HG03469 (cell line): ENCODE data around the gene DNMBP.

Experiments used
- ATAC-seq: cut with Tn5 transposase; IDR thresholded peaks from one replicate; pipeline ENCODE4 v1.9.1; 2021; ENCODE audit warnings: mild to moderate bottlenecking, moderate library complexity, moderate number of reproducible peaks; ENCODE audit not compliant: unreplicated experiment

DNMBP gene, protein sequence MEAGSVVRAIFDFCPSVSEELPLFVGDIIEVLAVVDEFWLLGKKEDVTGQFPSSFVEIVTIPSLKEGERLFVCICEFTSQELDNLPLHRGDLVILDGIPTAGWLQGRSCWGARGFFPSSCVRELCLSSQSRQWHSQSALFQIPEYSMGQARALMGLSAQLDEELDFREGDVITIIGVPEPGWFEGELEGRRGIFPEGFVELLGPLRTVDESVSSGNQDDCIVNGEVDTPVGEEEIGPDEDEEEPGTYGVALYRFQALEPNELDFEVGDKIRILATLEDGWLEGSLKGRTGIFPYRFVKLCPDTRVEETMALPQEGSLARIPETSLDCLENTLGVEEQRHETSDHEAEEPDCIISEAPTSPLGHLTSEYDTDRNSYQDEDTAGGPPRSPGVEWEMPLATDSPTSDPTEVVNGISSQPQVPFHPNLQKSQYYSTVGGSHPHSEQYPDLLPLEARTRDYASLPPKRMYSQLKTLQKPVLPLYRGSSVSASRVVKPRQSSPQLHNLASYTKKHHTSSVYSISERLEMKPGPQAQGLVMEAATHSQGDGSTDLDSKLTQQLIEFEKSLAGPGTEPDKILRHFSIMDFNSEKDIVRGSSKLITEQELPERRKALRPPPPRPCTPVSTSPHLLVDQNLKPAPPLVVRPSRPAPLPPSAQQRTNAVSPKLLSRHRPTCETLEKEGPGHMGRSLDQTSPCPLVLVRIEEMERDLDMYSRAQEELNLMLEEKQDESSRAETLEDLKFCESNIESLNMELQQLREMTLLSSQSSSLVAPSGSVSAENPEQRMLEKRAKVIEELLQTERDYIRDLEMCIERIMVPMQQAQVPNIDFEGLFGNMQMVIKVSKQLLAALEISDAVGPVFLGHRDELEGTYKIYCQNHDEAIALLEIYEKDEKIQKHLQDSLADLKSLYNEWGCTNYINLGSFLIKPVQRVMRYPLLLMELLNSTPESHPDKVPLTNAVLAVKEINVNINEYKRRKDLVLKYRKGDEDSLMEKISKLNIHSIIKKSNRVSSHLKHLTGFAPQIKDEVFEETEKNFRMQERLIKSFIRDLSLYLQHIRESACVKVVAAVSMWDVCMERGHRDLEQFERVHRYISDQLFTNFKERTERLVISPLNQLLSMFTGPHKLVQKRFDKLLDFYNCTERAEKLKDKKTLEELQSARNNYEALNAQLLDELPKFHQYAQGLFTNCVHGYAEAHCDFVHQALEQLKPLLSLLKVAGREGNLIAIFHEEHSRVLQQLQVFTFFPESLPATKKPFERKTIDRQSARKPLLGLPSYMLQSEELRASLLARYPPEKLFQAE (N-terminal part only)

GRCh38 chr10:100009793-100010676 lies at the start of gene DNMBP:
Gene DNMBP (minus strand): TSS chr10:100009947. CDS start chr10:99972124, 37,823 bp downstream.
- ATAC-seq: peak; percentile 40

GRCh38 chr10:100057948-100058347 lies 48.2 kb upstream of the DNMBP start:
- ATAC-seq: no peak

- no peak for ATAC-seq
These were observed 44.1 kb upstream of the DNMBP start for GRCh38 chr10:100053686-100054460.

DNA sequence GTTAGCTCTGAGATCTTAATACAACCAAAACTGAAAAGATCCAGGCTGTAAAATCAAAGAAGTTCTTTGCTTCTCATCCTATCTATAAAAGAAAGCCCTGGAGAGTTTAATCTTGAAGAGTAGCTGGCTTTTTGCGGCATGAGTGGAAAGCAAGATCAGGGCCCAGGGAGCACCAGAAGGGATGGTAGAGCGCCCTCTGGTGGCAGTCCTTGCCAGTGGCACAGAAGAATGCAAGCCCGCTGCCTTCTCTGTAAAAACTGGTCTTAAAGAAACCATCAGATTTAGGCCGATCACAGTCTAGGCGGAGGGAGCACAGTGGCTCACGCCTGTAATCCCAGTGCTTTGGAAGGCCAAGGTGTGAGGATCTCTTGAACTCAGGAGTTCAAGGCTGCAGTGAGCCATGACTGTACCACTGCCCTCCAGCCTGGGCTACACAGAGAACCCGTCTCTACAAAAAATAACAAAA lies 36.3 kb upstream of the DNMBP start:
- ATAC-seq: no peak

GRCh38 chr10:100045592-100045991 lies 35.8 kb upstream of the DNMBP start:
- ATAC-seq: no peak

GRCh38 chr10:100043796-100044195 lies 34.0 kb upstream of the DNMBP start:
- ATAC-seq: no peak

DNA sequence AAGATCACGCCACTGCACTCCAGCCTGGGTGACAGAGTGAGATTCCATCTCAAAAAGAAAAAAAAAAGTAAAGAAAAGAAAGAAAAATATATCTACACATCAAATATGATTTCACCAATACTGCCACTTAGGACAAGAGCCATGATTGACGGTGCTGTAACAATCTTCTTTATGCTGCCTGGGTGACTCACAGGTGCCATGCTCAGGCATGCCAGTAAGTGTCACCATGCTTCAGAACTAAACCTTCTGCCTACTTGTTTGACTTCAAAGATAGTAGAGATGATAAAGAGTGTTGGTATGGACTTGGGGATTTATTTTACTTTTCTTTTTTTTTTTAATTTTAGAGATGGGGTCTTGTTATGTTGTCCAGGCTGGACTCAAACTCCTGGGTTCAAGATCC lies 33.6 kb upstream of the DNMBP start:
- ATAC-seq: no peak

DNA sequence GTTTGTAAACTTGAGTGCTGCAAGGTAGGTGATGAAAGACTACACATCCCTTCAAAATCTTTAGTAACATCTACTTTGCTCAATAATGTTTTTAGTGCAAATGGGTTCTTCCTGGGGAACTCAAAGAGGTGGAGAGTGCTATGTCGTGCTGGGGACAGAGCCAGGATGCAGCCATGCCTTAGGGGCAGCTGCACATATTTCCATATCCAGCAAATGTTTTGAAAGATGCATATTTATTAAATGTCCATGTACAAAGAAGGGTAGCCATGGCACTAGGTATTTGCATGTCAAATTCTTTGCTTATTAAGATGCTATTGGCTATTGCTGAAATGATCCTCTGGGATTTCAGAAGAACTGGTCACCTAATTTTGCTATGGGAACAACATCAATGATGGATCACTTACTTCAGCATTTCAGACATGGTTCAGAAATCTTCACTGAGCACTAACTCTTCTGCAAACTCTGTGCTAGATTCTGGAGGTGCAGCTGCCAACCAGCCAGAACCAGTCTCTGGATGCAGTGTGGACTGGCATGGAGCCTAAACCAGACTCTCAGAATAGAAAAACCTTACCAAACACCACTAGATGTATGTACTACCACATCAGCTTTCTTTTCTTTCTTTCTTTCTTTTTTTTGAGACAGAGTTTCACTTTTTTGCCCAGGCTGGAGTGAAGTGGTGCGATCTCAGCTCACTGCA lies 31.7 kb upstream of the DNMBP start:
- no peak for ATAC-seq

- ATAC-seq: no peak
These were observed 28.9 kb upstream of the DNMBP start for GRCh38 chr10:100038561-100039071.

DNA sequence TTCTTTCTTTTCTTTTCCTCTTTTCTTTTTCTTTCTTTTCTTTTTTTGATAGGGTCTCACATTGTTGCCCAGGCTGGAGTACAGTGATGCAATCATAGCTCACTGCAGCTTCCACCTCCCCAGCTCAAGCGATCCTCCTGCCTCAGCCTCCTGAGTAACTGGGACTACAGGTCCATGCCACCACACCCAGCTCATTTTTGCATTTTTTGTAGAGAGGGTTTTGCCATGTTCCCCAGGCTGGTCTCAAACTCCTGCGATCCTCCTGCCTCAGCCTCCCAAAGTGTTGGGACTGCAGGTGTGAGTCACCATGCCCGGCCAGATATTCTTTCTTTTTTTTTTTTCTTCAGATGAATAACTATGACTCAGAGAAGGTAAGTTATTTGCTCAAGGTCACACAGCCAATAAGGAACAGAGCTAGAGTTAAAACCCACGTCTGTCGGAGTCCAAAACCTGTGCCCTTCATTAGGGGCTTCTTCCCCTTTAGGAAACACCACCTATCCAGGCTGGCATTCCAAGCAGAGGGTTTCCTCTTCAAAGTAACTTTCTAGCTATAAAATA lies 28.1 kb upstream of the DNMBP start:
- no peak for ATAC-seq

DNA sequence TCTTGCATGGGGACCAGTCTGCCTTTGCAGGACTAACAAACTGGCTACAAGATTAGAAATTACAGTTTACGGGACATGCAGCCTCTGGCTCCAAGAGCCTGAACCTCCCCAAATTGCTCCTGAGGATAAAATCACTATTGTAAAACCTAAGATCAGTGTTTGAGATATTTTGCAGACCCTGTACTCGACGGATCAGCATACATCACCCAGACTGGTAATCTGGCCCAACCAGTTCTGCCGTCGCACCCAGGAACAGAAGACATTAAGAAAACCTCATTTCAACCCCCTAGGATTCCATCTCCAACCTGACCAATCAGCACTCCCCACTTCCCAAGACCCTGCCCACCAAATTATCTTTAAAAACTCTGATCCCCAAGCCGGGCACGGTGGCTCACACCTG lies 27.1 kb upstream of the DNMBP start:
- ATAC-seq: no peak

GRCh38 chr10:100033766-100034418 lies 24.1 kb upstream of the DNMBP start:
- no peak for ATAC-seq

DNA sequence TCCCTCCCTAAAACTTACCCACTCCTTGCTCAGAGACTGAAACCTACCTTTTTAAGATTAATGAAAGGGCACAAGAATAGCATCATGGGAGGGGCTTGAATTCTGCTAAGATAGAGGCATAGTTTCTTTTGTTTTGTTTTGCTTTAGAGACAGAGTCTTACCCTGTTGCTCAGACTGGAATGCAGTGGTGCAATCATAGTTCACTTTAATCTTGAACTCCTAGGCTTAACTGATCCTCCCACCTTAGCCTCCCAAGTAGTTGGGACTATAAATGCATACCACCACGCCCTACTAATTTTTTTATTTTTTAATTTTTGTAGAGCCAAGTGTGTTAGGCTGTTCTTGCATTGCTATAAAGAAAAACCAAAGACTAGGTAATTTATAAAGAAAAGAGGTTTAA lies 17.7 kb upstream of the DNMBP start:
- no peak for ATAC-seq

- ATAC-seq: no peak
These were observed 15.8 kb upstream of the DNMBP start for GRCh38 chr10:100025576-100025975.

- ATAC-seq: no peak
These were observed 15.0 kb upstream of the DNMBP start for GRCh38 chr10:100024748-100025147.

GRCh38 chr10:100022403-100022802 lies 12.7 kb upstream of the DNMBP start:
- no peak for ATAC-seq

DNA sequence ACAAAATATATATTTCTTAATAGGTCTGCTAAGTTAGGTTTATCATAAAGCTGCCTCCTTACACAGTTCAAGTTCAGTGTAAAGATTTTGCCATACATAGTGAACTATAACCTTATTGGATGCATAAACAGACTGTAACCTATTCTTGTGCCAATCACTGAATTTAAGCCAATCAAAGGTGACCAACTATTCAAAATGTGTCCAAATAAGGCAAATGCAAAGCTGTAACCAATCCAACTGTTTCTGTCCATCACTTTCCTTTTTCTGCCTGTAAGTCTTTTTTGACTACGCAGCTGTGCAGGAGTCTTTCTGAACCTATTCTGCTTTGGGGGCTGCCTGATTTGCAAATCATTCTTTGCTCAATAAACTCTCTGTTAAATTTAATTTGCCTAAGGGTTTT lies 11.6 kb upstream of the DNMBP start:
- no peak for ATAC-seq

DNA sequence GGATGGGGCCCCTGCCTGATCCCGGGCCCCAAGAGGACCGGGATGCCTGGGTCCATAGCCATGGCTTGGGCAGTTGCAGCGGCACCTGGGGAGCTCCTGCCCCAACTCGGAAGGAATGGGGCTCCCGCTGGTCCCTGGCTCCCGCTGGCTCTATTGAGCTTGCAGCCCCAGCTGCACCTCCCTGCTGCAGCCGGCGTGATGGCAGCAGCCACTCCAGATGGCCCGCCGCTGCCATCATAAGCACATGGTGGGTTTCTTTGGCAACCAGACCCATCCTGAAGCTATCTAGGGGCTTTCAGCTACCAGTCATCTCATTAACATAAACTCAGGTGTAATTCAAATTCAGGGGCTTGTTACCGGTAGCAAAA lies 11.1 kb upstream of the DNMBP start:
- no peak for ATAC-seq
